ENCODE measurements around the gene KCTD17. TPM values are rescaled to one million over a fixed set of nuclear protein-coding genes. Genes with fewer than 3 reads are reported as not detected.
A peak's percentile ranks its signal among the peaks of the same experiment; 100 is the strongest.

Gene KCTD17
- total and polyA plus RNA-seq, 2 of the 13 experiments (the other 11 are each of a cell fraction or from before 2014, with no cell fraction given): 5.3 to 11.7 TPM

- peak; percentile 15; the same call in 1 of the 2 replicates for TF ChIP-seq POLR2G (IDR thresholded peaks at IDR 0.05; ENCODE audit: low read depth, low read length)
- TF ChIP-seq RORA (CRISPR knock-in tag; IDR thresholded peaks at IDR 0.05): no peak
- TF ChIP-seq, protein P1, sequence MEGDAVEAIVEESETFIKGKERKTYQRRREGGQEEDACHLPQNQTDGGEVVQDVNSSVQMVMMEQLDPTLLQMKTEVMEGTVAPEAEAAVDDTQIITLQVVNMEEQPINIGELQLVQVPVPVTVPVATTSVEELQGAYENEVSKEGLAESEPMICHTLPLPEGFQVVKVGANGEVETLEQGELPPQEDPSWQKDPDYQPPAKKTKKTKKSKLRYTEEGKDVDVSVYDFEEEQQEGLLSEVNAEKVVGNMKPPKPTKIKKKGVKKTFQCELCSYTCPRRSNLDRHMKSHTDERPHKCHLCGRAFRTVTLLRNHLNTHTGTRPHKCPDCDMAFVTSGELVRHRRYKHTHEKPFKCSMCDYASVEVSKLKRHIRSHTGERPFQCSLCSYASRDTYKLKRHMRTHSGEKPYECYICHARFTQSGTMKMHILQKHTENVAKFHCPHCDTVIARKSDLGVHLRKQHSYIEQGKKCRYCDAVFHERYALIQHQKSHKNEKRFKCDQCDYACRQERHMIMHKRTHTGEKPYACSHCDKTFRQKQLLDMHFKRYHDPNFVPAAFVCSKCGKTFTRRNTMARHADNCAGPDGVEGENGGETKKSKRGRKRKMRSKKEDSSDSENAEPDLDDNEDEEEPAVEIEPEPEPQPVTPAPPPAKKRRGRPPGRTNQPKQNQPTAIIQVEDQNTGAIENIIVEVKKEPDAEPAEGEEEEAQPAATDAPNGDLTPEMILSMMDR (CRISPR knock-in tag; IDR thresholded peaks at IDR 0.05): peak; percentile 17; the same call in 1 of the 2 replicates
- TF ChIP-seq AHR (CRISPR knock-in tag; IDR thresholded peaks at IDR 0.05): 0 out of 2 replicates have a peak, but pooled peaks have one; percentile 18
- TF ChIP-seq, protein P2, sequence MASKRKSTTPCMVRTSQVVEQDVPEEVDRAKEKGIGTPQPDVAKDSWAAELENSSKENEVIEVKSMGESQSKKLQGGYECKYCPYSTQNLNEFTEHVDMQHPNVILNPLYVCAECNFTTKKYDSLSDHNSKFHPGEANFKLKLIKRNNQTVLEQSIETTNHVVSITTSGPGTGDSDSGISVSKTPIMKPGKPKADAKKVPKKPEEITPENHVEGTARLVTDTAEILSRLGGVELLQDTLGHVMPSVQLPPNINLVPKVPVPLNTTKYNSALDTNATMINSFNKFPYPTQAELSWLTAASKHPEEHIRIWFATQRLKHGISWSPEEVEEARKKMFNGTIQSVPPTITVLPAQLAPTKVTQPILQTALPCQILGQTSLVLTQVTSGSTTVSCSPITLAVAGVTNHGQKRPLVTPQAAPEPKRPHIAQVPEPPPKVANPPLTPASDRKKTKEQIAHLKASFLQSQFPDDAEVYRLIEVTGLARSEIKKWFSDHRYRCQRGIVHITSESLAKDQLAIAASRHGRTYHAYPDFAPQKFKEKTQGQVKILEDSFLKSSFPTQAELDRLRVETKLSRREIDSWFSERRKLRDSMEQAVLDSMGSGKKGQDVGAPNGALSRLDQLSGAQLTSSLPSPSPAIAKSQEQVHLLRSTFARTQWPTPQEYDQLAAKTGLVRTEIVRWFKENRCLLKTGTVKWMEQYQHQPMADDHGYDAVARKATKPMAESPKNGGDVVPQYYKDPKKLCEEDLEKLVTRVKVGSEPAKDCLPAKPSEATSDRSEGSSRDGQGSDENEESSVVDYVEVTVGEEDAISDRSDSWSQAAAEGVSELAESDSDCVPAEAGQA (IDR thresholded peaks at IDR 0.05; ENCODE audit: low read depth): no peak
- TF ChIP-seq, protein P2 (CRISPR knock-in tag; IDR thresholded peaks at IDR 0.05; ENCODE audit: borderline replicate concordance): no peak
- TF ChIP-seq NFE2L1 (CRISPR knock-in tag; IDR thresholded peaks at IDR 0.05; ENCODE audit: borderline replicate concordance): peak; percentile 71; the same call in 1 of the 2 replicates
- TF ChIP-seq ZNF552 (CRISPR knock-in tag; IDR thresholded peaks at IDR 0.05; ENCODE audit: borderline replicate concordance): no peak
- TF ChIP-seq, protein P3, sequence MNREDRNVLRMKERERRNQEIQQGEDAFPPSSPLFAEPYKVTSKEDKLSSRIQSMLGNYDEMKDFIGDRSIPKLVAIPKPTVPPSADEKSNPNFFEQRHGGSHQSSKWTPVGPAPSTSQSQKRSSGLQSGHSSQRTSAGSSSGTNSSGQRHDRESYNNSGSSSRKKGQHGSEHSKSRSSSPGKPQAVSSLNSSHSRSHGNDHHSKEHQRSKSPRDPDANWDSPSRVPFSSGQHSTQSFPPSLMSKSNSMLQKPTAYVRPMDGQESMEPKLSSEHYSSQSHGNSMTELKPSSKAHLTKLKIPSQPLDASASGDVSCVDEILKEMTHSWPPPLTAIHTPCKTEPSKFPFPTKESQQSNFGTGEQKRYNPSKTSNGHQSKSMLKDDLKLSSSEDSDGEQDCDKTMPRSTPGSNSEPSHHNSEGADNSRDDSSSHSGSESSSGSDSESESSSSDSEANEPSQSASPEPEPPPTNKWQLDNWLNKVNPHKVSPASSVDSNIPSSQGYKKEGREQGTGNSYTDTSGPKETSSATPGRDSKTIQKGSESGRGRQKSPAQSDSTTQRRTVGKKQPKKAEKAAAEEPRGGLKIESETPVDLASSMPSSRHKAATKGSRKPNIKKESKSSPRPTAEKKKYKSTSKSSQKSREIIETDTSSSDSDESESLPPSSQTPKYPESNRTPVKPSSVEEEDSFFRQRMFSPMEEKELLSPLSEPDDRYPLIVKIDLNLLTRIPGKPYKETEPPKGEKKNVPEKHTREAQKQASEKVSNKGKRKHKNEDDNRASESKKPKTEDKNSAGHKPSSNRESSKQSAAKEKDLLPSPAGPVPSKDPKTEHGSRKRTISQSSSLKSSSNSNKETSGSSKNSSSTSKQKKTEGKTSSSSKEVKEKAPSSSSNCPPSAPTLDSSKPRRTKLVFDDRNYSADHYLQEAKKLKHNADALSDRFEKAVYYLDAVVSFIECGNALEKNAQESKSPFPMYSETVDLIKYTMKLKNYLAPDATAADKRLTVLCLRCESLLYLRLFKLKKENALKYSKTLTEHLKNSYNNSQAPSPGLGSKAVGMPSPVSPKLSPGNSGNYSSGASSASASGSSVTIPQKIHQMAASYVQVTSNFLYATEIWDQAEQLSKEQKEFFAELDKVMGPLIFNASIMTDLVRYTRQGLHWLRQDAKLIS (CRISPR knock-in tag; IDR thresholded peaks at IDR 0.05): no peak
- TF ChIP-seq MZF1 (CRISPR knock-in tag; IDR thresholded peaks at IDR 0.05; ENCODE audit: borderline replicate concordance): no peak
- TF ChIP-seq IRF1 (CRISPR knock-in tag; IDR thresholded peaks at IDR 0.05; ENCODE audit: low read depth): no peak
- TF ChIP-seq NCOA5 (CRISPR knock-in tag; IDR thresholded peaks at IDR 0.05): no peak
- TF ChIP-seq PCBP1 (IDR thresholded peaks at IDR 0.05; ENCODE audit: borderline replicate concordance, low read depth, low read length): 0 out of 2 replicates have a peak, but pooled peaks have one; percentile 26
- TF ChIP-seq SSRP1 (CRISPR knock-in tag; IDR thresholded peaks at IDR 0.05): peak; percentile 61; the same call in 1 of the 2 replicates
Observed at GRCh38 chr22:37018086-37018814, 33.3 kb upstream of the KCTD17 start (continued).
